HG03064 (cell line): ENCODE data around the gene GAB3.
A peak's percentile ranks its signal among the peaks of the same experiment; 100 is the strongest.

Experiments used
- ATAC-seq: cut with Tn5 transposase; IDR thresholded peaks from one replicate; pipeline ENCODE4 v1.9.1; 2021; ENCODE audit warnings: low read depth; ENCODE audit not compliant: unreplicated experiment

Gene GAB3

GRCh38 chrX:154750301-154751202 is at the start of gene GAB3:
GAB3 (minus strand) TSS chrX:154751077; CDS start chrX:154751025, 52 bp downstream.
- peak; percentile 56 for ATAC-seq

GRCh38 chrX:154799556-154800348 is 48.9 kb upstream of the GAB3 start:
- no peak for ATAC-seq

GRCh38 chrX:154797006-154797405 is 46.1 kb upstream of the GAB3 start:
- no peak for ATAC-seq

- ATAC-seq = no peak
Measured at GRCh38 chrX:154795016-154795415, 44.1 kb upstream of the GAB3 start.

GRCh38 chrX:154793084-154793795 is 42.4 kb upstream of the GAB3 start:
- ATAC-seq = no peak

GRCh38 chrX:154791939-154792338 is 41.1 kb upstream of the GAB3 start:
- ATAC-seq = no peak

- no peak for ATAC-seq
Measured at GRCh38 chrX:154791467-154791866, 40.6 kb upstream of the GAB3 start.

GRCh38 chrX:154785716-154786115 is 34.8 kb upstream of the GAB3 start:
- no peak for ATAC-seq

- no peak for ATAC-seq
Measured at GRCh38 chrX:154784149-154784995, 33.5 kb upstream of the GAB3 start.

GRCh38 chrX:154780968-154781367 is 30.1 kb upstream of the GAB3 start:
- no peak for ATAC-seq

- no peak for ATAC-seq
Measured at GRCh38 chrX:154779261-154779660, 28.4 kb upstream of the GAB3 start.

GRCh38 chrX:154776753-154777152 is 25.9 kb upstream of the GAB3 start:
- ATAC-seq = no peak

GRCh38 chrX:154775419-154776349 is 24.8 kb upstream of the GAB3 start:
- no peak for ATAC-seq

GRCh38 chrX:154774622-154775021 is 23.7 kb upstream of the GAB3 start:
- ATAC-seq = no peak

- ATAC-seq = peak; percentile 76
Measured at GRCh38 chrX:154762537-154763296, 11.8 kb upstream of the GAB3 start, which contains the start of gene DKC1. DKC1 (plus strand) TSS chrX:154762864; CDS start chrX:154762966, 102 bp downstream.

- ATAC-seq = no peak
Measured at GRCh38 chrX:154761977-154762536, 11.2 kb upstream of the GAB3 start.

- no peak for ATAC-seq
Measured at GRCh38 chrX:154758696-154759095, 7.8 kb upstream of the GAB3 start.
